Central memory CD8-positive, alpha-beta T cell (primary cell): ENCODE data around the gene VSIG10.

Experiments used
- ATAC-seq: fragments of 150-1000 bp; cut with Tn5 transposase; replicated peaks from 2 replicates; pipeline ENCODE4 v1.10.0; 2022; ENCODE audit warnings: mild to moderate bottlenecking, moderate FRiP score, moderate number of reproducible peaks; ENCODE audit not compliant: poor library complexity, severe bottlenecking; ENCODE audit errors: extremely low read depth
- DNase-seq, 2 donors: peaks; one replicate each; pipeline ENCODE4 v3.0.0; 2021; ENCODE audit warnings: low spot score in 2 of 2
- H3K27ac Mint-ChIP-seq: one replicate; pipeline ENCODE4 v1.8.0; 2022; ENCODE audit warnings: low read depth, mild to moderate bottlenecking, moderate library complexity, mixed read lengths
- H3K27me3 Mint-ChIP-seq: one replicate; pipeline ENCODE4 v1.8.0; 2022; ENCODE audit warnings: mixed read lengths
- H3K36me3 Mint-ChIP-seq: one replicate; pipeline ENCODE4 v1.8.0; 2022; ENCODE audit warnings: mild to moderate bottlenecking, moderate library complexity, mixed read lengths; ENCODE audit not compliant: insufficient read depth
- H3K4me1 Mint-ChIP-seq: one replicate; pipeline ENCODE4 v1.8.0; 2022; ENCODE audit warnings: mixed read lengths
- H3K4me3 Mint-ChIP-seq: one replicate; pipeline ENCODE4 v1.8.0; 2022; ENCODE audit warnings: mild to moderate bottlenecking, moderate library complexity, mixed read lengths
- H3K9me3 Mint-ChIP-seq: one replicate; pipeline ENCODE4 v1.8.0; 2022; ENCODE audit warnings: mixed read lengths

The VSIG10 gene

GRCh38 chr12:118052324-118053070, 51.3 kb downstream of the VSIG10 start:
- Mint-ChIP-seq H3K9me3 (no peaks in the 10 kb centered on the region), H3K4me3 (peak overlapping the region; percentile 61), H3K27ac (peak overlapping the region; percentile 98), H3K27me3 (no peaks in the 10 kb centered on the region), H3K4me1 (peaks cover 44% of the 10 kb centered on the region), H3K36me3 (peaks cover 25% of the 10 kb centered on the region)
- DNase-seq (no peak), ATAC-seq (no peak)

GRCh38 chr12:118050972-118051910, 52.6 kb downstream of the VSIG10 start:
- H3K27me3 Mint-ChIP-seq, result no peaks in the 10 kb centered on the region
- H3K4me3 Mint-ChIP-seq, result peak overlapping the region; percentile 51
- H3K27ac Mint-ChIP-seq, result peak overlapping the region; percentile 98
- peaks cover 27% of the 10 kb centered on the region for H3K36me3 Mint-ChIP-seq
- no peaks in the 10 kb centered on the region for H3K9me3 Mint-ChIP-seq
- no peak for ATAC-seq
- H3K4me1 Mint-ChIP-seq, result peaks cover 43% of the 10 kb centered on the region
- DNase-seq, result no peak

- no peak overlapping the region for H3K27ac Mint-ChIP-seq
- no peaks in the 10 kb centered on the region for H3K9me3 Mint-ChIP-seq
- peaks cover 33% of the 10 kb centered on the region for H3K36me3 Mint-ChIP-seq
- no peaks in the 10 kb centered on the region for H3K27me3 Mint-ChIP-seq
- ATAC-seq, result no peak
- no peak overlapping the region for H3K4me3 Mint-ChIP-seq
- no peak for DNase-seq
- H3K4me1 Mint-ChIP-seq, result peaks cover 20% of the 10 kb centered on the region
These were observed 57.4 kb downstream of the VSIG10 start for GRCh38 chr12:118046430-118046829.

- no peaks in the 10 kb centered on the region for H3K27me3 Mint-ChIP-seq
- H3K4me1 Mint-ChIP-seq, result peaks cover 11% of the 10 kb centered on the region
- no peaks in the 10 kb centered on the region for H3K9me3 Mint-ChIP-seq
- DNase-seq, result no peak
- H3K36me3 Mint-ChIP-seq, result peaks cover 35% of the 10 kb centered on the region
- H3K4me3 Mint-ChIP-seq, result no peak overlapping the region
- no peak overlapping the region for H3K27ac Mint-ChIP-seq
- ATAC-seq, result no peak
These were observed 59.2 kb downstream of the VSIG10 start for GRCh38 chr12:118044577-118044976.

- H3K9me3 Mint-ChIP-seq, result no peaks in the 10 kb centered on the region
- ATAC-seq, result no peak
- peaks cover 39% of the 10 kb centered on the region for H3K36me3 Mint-ChIP-seq
- no peaks in the 10 kb centered on the region for H3K27me3 Mint-ChIP-seq
- H3K27ac Mint-ChIP-seq, result no peak overlapping the region
- no peak for DNase-seq
- peaks cover 8% of the 10 kb centered on the region for H3K4me1 Mint-ChIP-seq
- no peak overlapping the region for H3K4me3 Mint-ChIP-seq
These were observed 59.7 kb downstream of the VSIG10 start for GRCh38 chr12:118044075-118044474.

- no peak for DNase-seq
- H3K4me3 Mint-ChIP-seq, result no peak overlapping the region
- H3K36me3 Mint-ChIP-seq, result peaks cover 43% of the 10 kb centered on the region
- no peak overlapping the region for H3K27ac Mint-ChIP-seq
- ATAC-seq, result no peak
- H3K4me1 Mint-ChIP-seq, result peaks cover 8% of the 10 kb centered on the region
- H3K9me3 Mint-ChIP-seq, result no peaks in the 10 kb centered on the region
- no peaks in the 10 kb centered on the region for H3K27me3 Mint-ChIP-seq
These were observed 61.7 kb downstream of the VSIG10 start for GRCh38 chr12:118042091-118042490.

GRCh38 chr12:118038137-118038536, 65.7 kb downstream of the VSIG10 start:
- no peaks in the 10 kb centered on the region for H3K27me3 Mint-ChIP-seq
- peaks cover 4% of the 10 kb centered on the region for H3K4me1 Mint-ChIP-seq
- no peak overlapping the region for H3K4me3 Mint-ChIP-seq
- DNase-seq (no peak), ATAC-seq (no peak)
- H3K9me3 Mint-ChIP-seq, result no peaks in the 10 kb centered on the region
- H3K36me3 Mint-ChIP-seq, result peaks cover 57% of the 10 kb centered on the region
- H3K27ac Mint-ChIP-seq, result no peak overlapping the region

- peaks cover 60% of the 10 kb centered on the region for H3K36me3 Mint-ChIP-seq
- no peaks in the 10 kb centered on the region for H3K9me3 Mint-ChIP-seq
- DNase-seq (no peak), ATAC-seq (no peak)
- H3K4me1 Mint-ChIP-seq, result peaks cover 4% of the 10 kb centered on the region
- no peaks in the 10 kb centered on the region for H3K27me3 Mint-ChIP-seq
- no peak overlapping the region for H3K27ac Mint-ChIP-seq
- no peak overlapping the region for H3K4me3 Mint-ChIP-seq
These were observed 67.0 kb downstream of the VSIG10 start for GRCh38 chr12:118036672-118037411.

GRCh38 chr12:118035190-118036041, 68.4 kb downstream of the VSIG10 start:
- Mint-ChIP-seq H3K27ac (peak overlapping the region; percentile 19), H3K9me3 (no peaks in the 10 kb centered on the region), H3K27me3 (no peaks in the 10 kb centered on the region), H3K36me3 (peaks cover 58% of the 10 kb centered on the region), H3K4me1 (no peaks in the 10 kb centered on the region), H3K4me3 (no peak overlapping the region)
- ATAC-seq (no peak), DNase-seq (no peak)

GRCh38 chr12:118034429-118035189, 69.2 kb downstream of the VSIG10 start:
- Mint-ChIP-seq H3K4me1 (no peaks in the 10 kb centered on the region), H3K4me3 (no peak overlapping the region), H3K27me3 (no peaks in the 10 kb centered on the region), H3K9me3 (no peaks in the 10 kb centered on the region), H3K27ac (peak overlapping the region; percentile 19), H3K36me3 (peaks cover 54% of the 10 kb centered on the region)
- no peak for DNase-seq
- ATAC-seq, result no peak

- Mint-ChIP-seq H3K27me3 (no peaks in the 10 kb centered on the region), H3K4me3 (no peak overlapping the region), H3K36me3 (peaks cover 49% of the 10 kb centered on the region), H3K9me3 (no peaks in the 10 kb centered on the region), H3K27ac (peak overlapping the region; percentile 19), H3K4me1 (no peaks in the 10 kb centered on the region)
- DNase-seq (no peak), ATAC-seq (no peak)
These were observed 69.9 kb downstream of the VSIG10 start for GRCh38 chr12:118033902-118034301.
